ENCODE data around the gene FYN. TPM values are rescaled to one million over a fixed set of nuclear protein-coding genes. Genes with fewer than 3 reads are reported as not detected.

The FYN gene
- total RNA-seq (2016; rRNA removed; fragmentation: Illumina TruSeq; extraction: Trizol) = 14.6 and 15.5 TPM in 2 replicates
- total RNA-seq (2016; cell fraction: cytosol; rRNA removed; fragmentation: Illumina TruSeq; extraction: Trizol; ENCODE audit: low read depth) = 3.6 and 4.1 TPM in 2 replicates
- 13.7 and 16.0 TPM in 2 replicates for total RNA-seq (2016; cell fraction: insoluble cytoplasmic fraction; rRNA removed; fragmentation: Illumina TruSeq; extraction: Trizol)
- 11.6 and 12.0 TPM in 2 replicates for total RNA-seq (2016; cell fraction: membrane; rRNA removed; fragmentation: Illumina TruSeq; extraction: Trizol)
- 17.8 and 19.2 TPM in 2 replicates for total RNA-seq (2016; cell fraction: nucleus; rRNA removed; fragmentation: Illumina TruSeq; extraction: Trizol)
- 22.6 and 24.6 TPM in 2 replicates for polyA plus RNA-seq (2011; rRNA removed)
- polyA plus RNA-seq (2011; cell fraction: cytosol; rRNA removed) = 16.8 and 28.6 TPM in 2 replicates
- 31.3 and 40.2 TPM in 2 replicates for polyA plus RNA-seq (2011; cell fraction: nucleus; rRNA removed)
- 22.4 and 23.4 TPM in 2 replicates for polyA plus RNA-seq (2012)
- 3.4 and 3.5 TPM in 2 replicates for polyA plus RNA-seq (2016; cell fraction: cytosol; fragmentation: Illumina TruSeq; extraction: Trizol; ENCODE audit: low read depth)
- 18.8 and 20.1 TPM in 2 replicates for polyA plus RNA-seq (2016; cell fraction: insoluble cytoplasmic fraction; fragmentation: Illumina TruSeq; extraction: Trizol; ENCODE audit: low read depth)
- polyA plus RNA-seq (2016; cell fraction: membrane; fragmentation: Illumina TruSeq; extraction: Trizol; ENCODE audit: low read depth) = 10.6 and 11.8 TPM in 2 replicates
- polyA plus RNA-seq (2016; cell fraction: nucleus; fragmentation: Illumina TruSeq; extraction: Trizol; ENCODE audit: insufficient read depth, low read depth) = 17.9 and 20.2 TPM in 2 replicates
- polyA minus RNA-seq (2011; rRNA and poly(A)+ RNA removed; ENCODE audit: low replicate concordance) = 37.8 and 75.6 TPM in 2 replicates
- 19.1 and 20.6 TPM in 2 replicates for polyA minus RNA-seq (2011; cell fraction: cytosol; rRNA and poly(A)+ RNA removed)
- 45.1 and 62.6 TPM in 2 replicates for polyA minus RNA-seq (2011; cell fraction: nucleus; rRNA and poly(A)+ RNA removed)
- percentile 68 among the genes with signal in this experiment for Bru-seq, nascent RNA
- percentile 55 among the genes with signal in this experiment for BruChase-seq, experiment 1, labeled RNA remaining after a 6-hour chase
- percentile 54 among the genes with signal in this experiment for BruChase-seq, experiment 2, labeled RNA remaining after a 2-hour chase
- long read RNA-seq, experiment 1, partial matches to known transcripts = 2 of 12 reads
- long read RNA-seq, experiment 1, other reads (novel, unspliced or antisense) = 6 of 12 reads
- long read RNA-seq, experiment 2, transcript FYN-202 (14 exons, 3,628 nt) = major isoform, 14 of 57 reads
- long read RNA-seq, experiment 2, partial matches to known transcripts = 12 of 57 reads
- long read RNA-seq, experiment 2, other reads (novel, unspliced or antisense) = 25 of 57 reads

GRCh38 chr6:111873178-111874024 is at the start of gene FYN:
Gene FYN, minus strand, starts transcription at chr6:111873452. Its CDS starts 153,401 bp downstream, at chr6:111720051.
- Histone ChIP-seq H3K27ac (ENCODE audit: extremely low read length, insufficient read depth, low read length) (no peak within 1 kb of the TSS), H3K4me2 (ENCODE audit: low read depth, low read length) (peak within 1 kb of the TSS; percentile 100), H3K9me3 (ENCODE audit: low read length) (no peaks in the 10 kb centered on the region), H3K27me3 (ENCODE audit: control insufficient read depth in 1 of 2, insufficient read depth in 2 of 2, low read length in 2 of 2) (peaks cover 0 to 21% of the 10 kb centered on the region in 2 experiments; a peak in 4 of 5 replicates), H4K20me1 (ENCODE audit: insufficient read depth, low read length) (no peaks in the 10 kb centered on the region), H3K36me3 (replicated peaks in 1 of 2; ENCODE audit: control insufficient read depth in 1 of 2, insufficient read depth in 2 of 2, low read length in 2 of 2) (no peaks in the 10 kb centered on the region), H3K9ac (ENCODE audit: insufficient read depth, low read depth, low read length) (peak within 1 kb of the TSS; percentile 21), H2AFZ (ENCODE audit: low read length) (peak within 1 kb of the TSS; percentile 99), H3K4me3 (replicated peaks in 1 of 3; ENCODE audit: insufficient read depth in 1 of 3, low read depth in 2 of 3, low read length in 3 of 3) (peak within 1 kb of the TSS; percentile 66 to 82 (median 68)), H3K4me1 (ENCODE audit: insufficient read depth, low read length) (peaks cover 40% of the 10 kb centered on the region), H3K79me2 (ENCODE audit: insufficient read depth, low read length) (no peaks in the 10 kb centered on the region)
- POLR2A ChIA-PET = no interaction called here
- CTCF ChIA-PET (ENCODE audit: low intra/inter-chr PET ratio, low total read pairs) = no interaction called here
- intact Hi-C loops (cut with micrococcal nuclease; ENCODE audit: unreplicated experiment) = loop anchor here (2.0 to 5.0 kb wide), 2 partner anchors 79 to 151 kb away; no protein-coding TSS in a partner anchor
- ATAC-seq (peak; percentile 99), FAIRE-seq (peak; percentile 8), DNase-seq (ENCODE audit: low spot score) (peak; percentile 92)
- in situ Hi-C loops (cut with HindIII; ENCODE audit: extremely low pct_ligation_motif_present, low pct_unique_long_range_greater_than_20kb) = no loop called here
- BruUV-seq (replicated peaks) = no TSS peak
- 2% methylated on average over 24 of the region's 75 CpGs for WGBS (ENCODE audit: low lambda C conversion rate)
- TF ChIP-seq ZBTB4 (CRISPR knock-in tag; IDR thresholded peaks at IDR 0.05; ENCODE audit: borderline replicate concordance) (no peak), ZFP36 (IDR thresholded peaks at IDR 0.05; ENCODE audit: borderline replicate concordance, low read depth, low read length, partially characterized antibody) (no peak), ZNF530 (CRISPR knock-in tag; IDR thresholded peaks at IDR 0.05; ENCODE audit: low read depth) (no peak), ZNF234 (CRISPR knock-in tag; conservative IDR thresholded peaks at IDR 0.05) (no peak), PLRG1 (conservative IDR thresholded peaks at IDR 0.05) (no peak), FOXA3 (CRISPR knock-in tag; IDR thresholded peaks at IDR 0.05) (peak; percentile 39; the same call in 1 of the 2 replicates), SP4 (CRISPR knock-in tag; IDR thresholded peaks at IDR 0.05) (peak; percentile 100), TAF1 (CRISPR knock-in tag; IDR thresholded peaks at IDR 0.05) (peak; percentile 41; the same call in 1 of the 2 replicates), ZNF691 (CRISPR knock-in tag; IDR thresholded peaks at IDR 0.05; ENCODE audit: borderline replicate concordance, low read depth) (no peak), BHLHE40 (IDR thresholded peaks at IDR 0.05; ENCODE audit: low read length) (no peak), ZNF282 (IDR thresholded peaks at IDR 0.05; ENCODE audit: partially characterized antibody) (no peak), ATF7-NPFF (CRISPR knock-in tag; IDR thresholded peaks at IDR 0.05; ENCODE audit: low read depth) (0 out of 2 replicates have a peak, but pooled peaks have one; percentile 58), SP1 (IDR thresholded peaks at IDR 0.05) (no peak), SP1 (CRISPR knock-in tag; IDR thresholded peaks at IDR 0.05) (peak; percentile 98), PHF8 (CRISPR knock-in tag; IDR thresholded peaks at IDR 0.05) (peak; percentile 23; the same call in 1 of the 2 replicates)

Measured in HepG2 (cell line).